Stimulated activated memory B cell treated with anti-CD40 and anti-IgM and Interleukin-4, amounts not matched to agents 10 μg/mL and 1 μg/mL and 100 μg/mL, for 72 hours (primary cell): ENCODE results near the gene RTL5.

Experiments
- ATAC-seq: fragments of 150-1000 bp; cut with Tn5 transposase; 2 replicates; pipeline ENCODE4 v1.10.0; 2021
- H3K27ac Mint-ChIP-seq: one replicate; pipeline ENCODE4 v1.8.0; 2022; ENCODE audit warnings: mild to moderate bottlenecking, mixed read lengths
- H3K27me3 Mint-ChIP-seq: one replicate; pipeline ENCODE4 v1.8.0; 2022; ENCODE audit warnings: mixed read lengths
- H3K36me3 Mint-ChIP-seq: one replicate; pipeline ENCODE4 v1.8.0; 2022; ENCODE audit warnings: mixed read lengths
- H3K4me1 Mint-ChIP-seq: one replicate; pipeline ENCODE4 v1.8.0; 2022; ENCODE audit warnings: mixed read lengths
- H3K4me3 Mint-ChIP-seq: one replicate; pipeline ENCODE4 v1.8.0; 2022; ENCODE audit warnings: mild to moderate bottlenecking, moderate library complexity, mixed read lengths
- H3K9me3 Mint-ChIP-seq: one replicate; pipeline ENCODE4 v1.8.0; 2022; ENCODE audit warnings: mixed read lengths

Gene RTL5

GRCh38 chrX:72123471-72124185 lies 8.1 kb downstream of the RTL5 start:
- no peak for ATAC-seq
- Mint-ChIP-seq H3K27me3 (peaks cover 14% of the 10 kb centered on the region), H3K27ac (no peak overlapping the region), H3K36me3 (no peaks in the 10 kb centered on the region), H3K4me3 (no peak overlapping the region), H3K4me1 (peaks cover 28% of the 10 kb centered on the region), H3K9me3 (no peaks in the 10 kb centered on the region)

- H3K4me3 Mint-ChIP-seq, result no peak overlapping the region
- H3K27me3 Mint-ChIP-seq, result peaks cover 14% of the 10 kb centered on the region
- no peak for ATAC-seq
- no peaks in the 10 kb centered on the region for H3K9me3 Mint-ChIP-seq
- H3K27ac Mint-ChIP-seq, result no peak overlapping the region
- H3K4me1 Mint-ChIP-seq, result peaks cover 28% of the 10 kb centered on the region
- no peaks in the 10 kb centered on the region for H3K36me3 Mint-ChIP-seq
Measured at GRCh38 chrX:72122621-72123337, 8.9 kb downstream of the RTL5 start.

- Mint-ChIP-seq H3K9me3 (no peaks in the 10 kb centered on the region), H3K27me3 (peaks cover 14% of the 10 kb centered on the region), H3K4me1 (peaks cover 28% of the 10 kb centered on the region), H3K36me3 (no peaks in the 10 kb centered on the region), H3K27ac (peak overlapping the region; percentile 44), H3K4me3 (no peak overlapping the region)
- ATAC-seq, result peak; percentile 51
Measured at GRCh38 chrX:72121383-72121782, 10.3 kb downstream of the RTL5 start.

- Mint-ChIP-seq H3K27me3 (peaks cover 14% of the 10 kb centered on the region), H3K36me3 (no peaks in the 10 kb centered on the region), H3K27ac (peak overlapping the region; percentile 44), H3K4me1 (peaks cover 28% of the 10 kb centered on the region), H3K9me3 (no peaks in the 10 kb centered on the region), H3K4me3 (no peak overlapping the region)
- ATAC-seq, result no peak
Measured at GRCh38 chrX:72120837-72121236, 10.9 kb downstream of the RTL5 start.

- Mint-ChIP-seq H3K9me3 (no peaks in the 10 kb centered on the region), H3K36me3 (no peaks in the 10 kb centered on the region), H3K27ac (no peak overlapping the region), H3K27me3 (no peaks in the 10 kb centered on the region), H3K4me3 (no peak overlapping the region), H3K4me1 (peaks cover 8% of the 10 kb centered on the region)
- no peak for ATAC-seq
Measured at GRCh38 chrX:72117636-72118210, 14.0 kb downstream of the RTL5 start.

GRCh38 chrX:72115380-72115779 lies 16.3 kb downstream of the RTL5 start:
- no peak overlapping the region for H3K4me3 Mint-ChIP-seq
- H3K27ac Mint-ChIP-seq, result no peak overlapping the region
- H3K36me3 Mint-ChIP-seq, result no peaks in the 10 kb centered on the region
- H3K9me3 Mint-ChIP-seq, result no peaks in the 10 kb centered on the region
- H3K27me3 Mint-ChIP-seq, result peaks cover 7% of the 10 kb centered on the region
- peaks cover 7% of the 10 kb centered on the region for H3K4me1 Mint-ChIP-seq
- ATAC-seq, result no peak

GRCh38 chrX:72114807-72115206 lies 16.9 kb downstream of the RTL5 start:
- peaks cover 11% of the 10 kb centered on the region for H3K4me1 Mint-ChIP-seq
- H3K27ac Mint-ChIP-seq, result no peak overlapping the region
- H3K9me3 Mint-ChIP-seq, result no peaks in the 10 kb centered on the region
- no peak for ATAC-seq
- peaks cover 7% of the 10 kb centered on the region for H3K27me3 Mint-ChIP-seq
- H3K36me3 Mint-ChIP-seq, result no peaks in the 10 kb centered on the region
- H3K4me3 Mint-ChIP-seq, result no peak overlapping the region

GRCh38 chrX:72114306-72114705 lies 17.4 kb downstream of the RTL5 start:
- Mint-ChIP-seq H3K9me3 (no peaks in the 10 kb centered on the region), H3K27ac (no peak overlapping the region), H3K36me3 (no peaks in the 10 kb centered on the region), H3K4me3 (no peak overlapping the region), H3K4me1 (peaks cover 11% of the 10 kb centered on the region), H3K27me3 (peaks cover 7% of the 10 kb centered on the region)
- no peak for ATAC-seq

GRCh38 chrX:72113461-72113860 lies 18.3 kb downstream of the RTL5 start:
- ATAC-seq, result no peak
- no peak overlapping the region for H3K27ac Mint-ChIP-seq
- peaks cover 7% of the 10 kb centered on the region for H3K27me3 Mint-ChIP-seq
- no peaks in the 10 kb centered on the region for H3K36me3 Mint-ChIP-seq
- no peaks in the 10 kb centered on the region for H3K9me3 Mint-ChIP-seq
- no peak overlapping the region for H3K4me3 Mint-ChIP-seq
- peaks cover 11% of the 10 kb centered on the region for H3K4me1 Mint-ChIP-seq

- Mint-ChIP-seq H3K27ac (no peak overlapping the region), H3K9me3 (no peaks in the 10 kb centered on the region), H3K4me1 (peaks cover 11% of the 10 kb centered on the region), H3K4me3 (no peak overlapping the region), H3K27me3 (peaks cover 7% of the 10 kb centered on the region), H3K36me3 (no peaks in the 10 kb centered on the region)
- ATAC-seq, result no peak
Measured at GRCh38 chrX:72110876-72111708, 20.6 kb downstream of the RTL5 start.

- ATAC-seq, result peak; percentile 34
- Mint-ChIP-seq H3K27me3 (peaks cover 7% of the 10 kb centered on the region), H3K4me3 (no peak overlapping the region), H3K27ac (no peak overlapping the region), H3K36me3 (no peaks in the 10 kb centered on the region), H3K4me1 (peaks cover 11% of the 10 kb centered on the region), H3K9me3 (no peaks in the 10 kb centered on the region)
Measured at GRCh38 chrX:72110051-72110875, 21.5 kb downstream of the RTL5 start.

- peaks cover 19% of the 10 kb centered on the region for H3K4me1 Mint-ChIP-seq
- ATAC-seq, result no peak
- peaks cover 7% of the 10 kb centered on the region for H3K27me3 Mint-ChIP-seq
- no peaks in the 10 kb centered on the region for H3K9me3 Mint-ChIP-seq
- no peaks in the 10 kb centered on the region for H3K36me3 Mint-ChIP-seq
- H3K4me3 Mint-ChIP-seq, result no peak overlapping the region
- H3K27ac Mint-ChIP-seq, result no peak overlapping the region
Measured at GRCh38 chrX:72108666-72109065, 23.0 kb downstream of the RTL5 start.

- Mint-ChIP-seq H3K9me3 (no peaks in the 10 kb centered on the region), H3K27ac (no peak overlapping the region), H3K36me3 (no peaks in the 10 kb centered on the region), H3K27me3 (peaks cover 7% of the 10 kb centered on the region), H3K4me3 (no peak overlapping the region), H3K4me1 (peaks cover 19% of the 10 kb centered on the region)
- no peak for ATAC-seq
Measured at GRCh38 chrX:72107841-72108595, 23.7 kb downstream of the RTL5 start.

- H3K9me3 Mint-ChIP-seq, result no peaks in the 10 kb centered on the region
- H3K36me3 Mint-ChIP-seq, result no peaks in the 10 kb centered on the region
- ATAC-seq, result no peak
- peaks cover 7% of the 10 kb centered on the region for H3K27me3 Mint-ChIP-seq
- no peak overlapping the region for H3K4me3 Mint-ChIP-seq
- no peak overlapping the region for H3K27ac Mint-ChIP-seq
- peaks cover 19% of the 10 kb centered on the region for H3K4me1 Mint-ChIP-seq
Measured at GRCh38 chrX:72107320-72107719, 24.4 kb downstream of the RTL5 start.
